ENCODE measurements around the gene CIC. TPM values are rescaled to one million over a fixed set of nuclear protein-coding genes. Genes with fewer than 3 reads are reported as not detected.

CIC gene
- total and polyA plus RNA-seq, 9 of the 15 experiments (the other 6 are each of a cell fraction or from before 2014, with no cell fraction given) = 0.07 to 44.7 (median 8.6) TPM

- TF ChIP-seq CREB5 (CRISPR knock-in tag; IDR thresholded peaks at IDR 0.05) (no peak), CTCF (IDR thresholded peaks at IDR 0.05 in 2 of 3, conservative IDR thresholded peaks at IDR 0.05 in 1 of 3; ENCODE audit: insufficient read depth in 2 of 3, low read depth in 1 of 3, low read length in 3 of 3) (0 out of 6 replicates have a peak, but pooled peaks of 1 of the 3 experiments have one; percentile 14), ZNF76 (CRISPR knock-in tag; IDR thresholded peaks at IDR 0.05; ENCODE audit: borderline replicate concordance) (no peak), C11orf30 (IDR thresholded peaks at IDR 0.05; ENCODE audit: low read depth) (peak; percentile 86; the same call in 1 of the 2 replicates), RBM22 (IDR thresholded peaks at IDR 0.05; ENCODE audit: low read depth, low read length, poor library complexity, severe bottlenecking) (peak; percentile 25), TRIM28 (IDR thresholded peaks at IDR 0.05) (no peak), MAFF (IDR thresholded peaks at IDR 0.05; ENCODE audit: low read length) (0 out of 2 replicates have a peak, but pooled peaks have one; percentile 38), ZFX (CRISPR knock-in tag; IDR thresholded peaks at IDR 0.05) (no peak)
Observed at GRCh38 chr19:42286349-42287016, 17.4 kb downstream of the CIC start (continued).
